Hepatocyte (in vitro differentiated cells): Measurements from ENCODE around the gene ZNF710. TPM values are rescaled to one million over a fixed set of nuclear protein-coding genes. Genes with fewer than 3 reads are reported as not detected.
"Not testable (repeated sequence)": the region's sequence is repeated elsewhere in the genome, so short reads cannot be mapped to it uniquely, and the experiment has no call there.

Source experiments
- DNase-seq: peaks from one replicate; pipeline ENCODE4 v3.0.0-alpha.2; 2016; ENCODE audit warnings: low spot score
- H2AFZ ChIP-seq: fragments of 200-600 bp; sonication (generic); 2 replicates; pipeline ENCODE4 v1.6.0; 2016; ENCODE audit warnings: antibody characterized with exemption, mild to moderate bottlenecking
- H3K27ac ChIP-seq: fragments of 200-600 bp; sonication (generic); 2 replicates; pipeline ENCODE4 v1.5.1; 2016; ENCODE audit warnings: mild to moderate bottlenecking
- H3K27me3 ChIP-seq: fragments of 200-600 bp; sonication (generic); 2 replicates; pipeline ENCODE4 v1.6.1; 2016
- H3K36me3 ChIP-seq: fragments of 200-600 bp; sonication (generic); replicated peaks from 2 replicates; pipeline ENCODE4 v1.5.1; 2016; ENCODE audit warnings: low read depth; ENCODE audit not compliant: insufficient read depth
- H3K4me1 ChIP-seq: fragments of 200-600 bp; sonication (generic); 2 replicates; pipeline ENCODE4 v1.5.1; 2016; ENCODE audit warnings: mild to moderate bottlenecking, moderate library complexity; ENCODE audit not compliant: insufficient read depth
- H3K4me2 ChIP-seq: fragments of 200-600 bp; sonication (generic); 2 replicates; pipeline ENCODE4 v1.6.0; 2016
- H3K4me3 ChIP-seq: fragments of 200-600 bp; sonication (generic); 2 replicates; pipeline ENCODE4 v1.5.1; 2016; ENCODE audit warnings: mild to moderate bottlenecking
- H3K79me2 ChIP-seq: fragments of 200-600 bp; sonication (generic); 2 replicates; pipeline ENCODE4 v1.6.0; 2017; ENCODE audit warnings: mild to moderate bottlenecking
- H3K9me2 ChIP-seq: fragments of 200-600 bp; sonication (generic); replicated peaks from 2 replicates; pipeline ENCODE4 v1.6.0; 2017; ENCODE audit warnings: mild to moderate bottlenecking; ENCODE audit not compliant: insufficient read depth
- H3K9me3 ChIP-seq: fragments of 200-600 bp; sonication (generic); 2 replicates; pipeline ENCODE4 v1.5.1; 2016; ENCODE audit warnings: low read depth, mild to moderate bottlenecking
- H4K20me1 ChIP-seq: fragments of 200-600 bp; sonication (generic); 2 replicates; pipeline ENCODE4 v1.6.0; 2016; ENCODE audit warnings: mild to moderate bottlenecking; ENCODE audit not compliant: insufficient read depth, poor library complexity, severe bottlenecking
- EZH2 ChIP-seq: fragments of 200-600 bp; sonication (generic); IDR thresholded peaks from 2 replicates; pipeline ENCODE4 v1.6.1; 2016; ENCODE audit warnings: antibody characterized with exemption, mild to moderate bottlenecking, borderline replicate concordance
- EZH2phosphoT487 ChIP-seq: fragments of 200-600 bp; sonication (generic); IDR thresholded peaks from one replicate; pipeline ENCODE4 v1.6.1; 2018; ENCODE audit warnings: antibody characterized with exemption, mild to moderate bottlenecking, low read depth, moderate library complexity; ENCODE audit not compliant: unreplicated experiment, severe bottlenecking
- WGBS: methylation state at CpG from one replicate; pipeline ENCODE4 v1.1.6; 2016; ENCODE audit warnings: low lambda C conversion rate; ENCODE audit errors: missing lambda C conversion rate; 5-methylcytosine and 5-hydroxymethylcytosine counted together
- polyA plus RNA-seq: library from polyadenylated mRNA; unstranded; fragments of >200 nt; fragmentation: Nextera tagmentation; extraction: Ambion mirVana; gene quantifications from 2 replicates; pipeline ENCODE4 v1.2.1, GENCODE V29; 2016
- total RNA-seq: library from RNA; depleted of rRNA; stranded (reverse); fragments of >200 nt; gene quantifications from 2 replicates; pipeline ENCODE4 v1.2.3, GENCODE V29; 2014
- TF ChIP-seq, protein P1 (sequence below): fragments of 200-600 bp; sonication (generic); IDR thresholded peaks from 2 replicates; pipeline ENCODE4 v1.5.1; 2016; ENCODE audit warnings: antibody characterized with exemption, mild to moderate bottlenecking; ENCODE audit not compliant: poor library complexity

ZNF710 gene
- total and polyA plus RNA-seq, 2 experiments from 2014 or later, result 14.5 to 17.2 TPM

GRCh38 chr15:90106522-90107117 lies 105.5 kb downstream of the ZNF710 start:
- no peaks in the 10 kb centered on the region for H4K20me1 ChIP-seq
- H3K4me2 ChIP-seq, result no peak overlapping the region
- no peak overlapping the region for H2AFZ ChIP-seq
- peak; percentile 53 for DNase-seq
- no peaks in the 10 kb centered on the region for H3K9me3 ChIP-seq
- H3K36me3 ChIP-seq, result no peaks in the 10 kb centered on the region
- peaks cover 8% of the 10 kb centered on the region for H3K79me2 ChIP-seq
- H3K9me2 ChIP-seq, result no peaks in the 10 kb centered on the region
- 58% methylated on average over 7 of the region's 7 CpGs for WGBS
- no peak overlapping the region for H3K4me3 ChIP-seq
- TF ChIP-seq, protein P1, sequence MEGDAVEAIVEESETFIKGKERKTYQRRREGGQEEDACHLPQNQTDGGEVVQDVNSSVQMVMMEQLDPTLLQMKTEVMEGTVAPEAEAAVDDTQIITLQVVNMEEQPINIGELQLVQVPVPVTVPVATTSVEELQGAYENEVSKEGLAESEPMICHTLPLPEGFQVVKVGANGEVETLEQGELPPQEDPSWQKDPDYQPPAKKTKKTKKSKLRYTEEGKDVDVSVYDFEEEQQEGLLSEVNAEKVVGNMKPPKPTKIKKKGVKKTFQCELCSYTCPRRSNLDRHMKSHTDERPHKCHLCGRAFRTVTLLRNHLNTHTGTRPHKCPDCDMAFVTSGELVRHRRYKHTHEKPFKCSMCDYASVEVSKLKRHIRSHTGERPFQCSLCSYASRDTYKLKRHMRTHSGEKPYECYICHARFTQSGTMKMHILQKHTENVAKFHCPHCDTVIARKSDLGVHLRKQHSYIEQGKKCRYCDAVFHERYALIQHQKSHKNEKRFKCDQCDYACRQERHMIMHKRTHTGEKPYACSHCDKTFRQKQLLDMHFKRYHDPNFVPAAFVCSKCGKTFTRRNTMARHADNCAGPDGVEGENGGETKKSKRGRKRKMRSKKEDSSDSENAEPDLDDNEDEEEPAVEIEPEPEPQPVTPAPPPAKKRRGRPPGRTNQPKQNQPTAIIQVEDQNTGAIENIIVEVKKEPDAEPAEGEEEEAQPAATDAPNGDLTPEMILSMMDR, result no peak
- TF ChIP-seq EZH2, result no peak
- no peak for TF ChIP-seq EZH2phosphoT487
- no peaks in the 10 kb centered on the region for H3K27me3 ChIP-seq
- H3K4me1 ChIP-seq, result peaks cover 4% of the 10 kb centered on the region
- no peak overlapping the region for H3K27ac ChIP-seq

- H3K79me2 ChIP-seq, H4K20me1 ChIP-seq, H3K27ac ChIP-seq, H3K27me3 ChIP-seq, H3K4me3 ChIP-seq, H2AFZ ChIP-seq, H3K36me3 ChIP-seq, H3K4me1 ChIP-seq, DNase-seq, H3K4me2 ChIP-seq, H3K9me3 ChIP-seq, H3K9me2 ChIP-seq: not testable (repeated sequence)
- 92% methylated on average over 5 of the region's 5 CpGs for WGBS
Measured at GRCh38 chr15:90108038-90108437, 106.9 kb downstream of the ZNF710 start.

DNA sequence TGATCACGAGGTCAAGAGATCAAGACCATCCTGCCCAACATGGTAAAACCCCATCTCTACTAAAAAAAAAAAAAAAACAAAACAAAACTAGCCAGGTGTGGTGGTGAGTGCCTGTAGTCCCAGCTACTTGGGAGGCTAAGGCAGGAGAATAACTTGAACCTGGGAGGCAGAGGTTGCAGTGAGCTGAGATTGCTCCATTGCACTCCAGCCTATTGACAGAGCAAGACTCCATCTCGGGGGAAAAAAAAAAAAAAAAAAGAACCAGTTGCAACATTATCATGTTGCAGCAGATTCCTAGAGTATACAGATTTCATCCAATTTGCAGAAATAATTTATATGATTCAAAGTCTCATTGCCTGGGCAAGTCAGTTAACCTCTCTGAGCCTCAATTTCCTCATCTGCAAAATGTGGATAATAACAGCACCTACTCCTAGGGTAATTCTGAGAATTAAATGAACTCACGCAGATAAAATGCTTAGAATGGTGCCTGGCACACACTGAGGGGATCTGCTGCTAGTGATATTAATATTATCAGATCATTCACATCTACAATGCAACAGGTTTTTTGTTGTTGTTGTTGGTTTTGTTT lies 108.1 kb downstream of the ZNF710 start:
- not testable (repeated sequence) for H4K20me1 ChIP-seq, H3K27me3 ChIP-seq, H3K9me3 ChIP-seq, H3K27ac ChIP-seq, H3K4me3 ChIP-seq, DNase-seq, H3K4me1 ChIP-seq, H3K36me3 ChIP-seq, H3K9me2 ChIP-seq, H2AFZ ChIP-seq, H3K79me2 ChIP-seq, H3K4me2 ChIP-seq
- 87% methylated on average over 3 of the region's 3 CpGs for WGBS

- no peak overlapping the region for H2AFZ ChIP-seq
- H3K27me3 ChIP-seq, result no peaks in the 10 kb centered on the region
- H3K4me1 ChIP-seq, result no peaks in the 10 kb centered on the region
- H3K36me3 ChIP-seq, result no peaks in the 10 kb centered on the region
- H3K79me2 ChIP-seq, result no peaks in the 10 kb centered on the region
- WGBS, result 78% methylated on average over 7 of the region's 7 CpGs
- TF ChIP-seq EZH2, result no peak
- TF ChIP-seq, protein P1, result no peak
- H3K4me2 ChIP-seq, result no peak overlapping the region
- no peaks in the 10 kb centered on the region for H3K9me3 ChIP-seq
- no peak overlapping the region for H3K4me3 ChIP-seq
- H3K27ac ChIP-seq, result no peak overlapping the region
- DNase-seq, result no peak
- H3K9me2 ChIP-seq, result no peaks in the 10 kb centered on the region
- H4K20me1 ChIP-seq, result no peaks in the 10 kb centered on the region
Measured at GRCh38 chr15:90113166-90113565, 112.0 kb downstream of the ZNF710 start.
